ENCODE data around the gene KRT26. TPM values are rescaled to one million over a fixed set of nuclear protein-coding genes. Genes with fewer than 3 reads are reported as not detected.

The KRT26 gene
- total RNA-seq, 1 experiment from 2014 or later: not detected

DNA sequence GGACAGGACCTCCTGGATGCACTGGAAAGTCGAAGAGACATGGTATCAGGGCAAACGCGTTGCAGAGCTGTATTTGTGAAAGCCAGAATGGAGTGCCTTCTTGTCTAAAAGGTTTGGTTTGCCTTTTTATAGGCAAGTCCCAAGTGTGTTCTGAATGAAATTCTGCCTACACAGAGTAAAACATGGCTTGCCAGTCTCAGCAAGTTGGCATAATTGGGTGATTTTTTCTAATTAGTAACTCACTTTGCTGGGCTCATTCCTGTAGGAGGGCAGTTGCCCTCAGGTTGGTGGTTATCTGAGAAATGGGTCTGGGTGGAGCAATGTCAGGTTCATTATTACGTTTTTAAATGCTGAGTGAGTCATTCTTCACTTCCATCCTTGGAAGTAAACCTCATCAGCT lies 16.8 kb downstream of the KRT26 start, which contains the start of gene KRT25:
TSS of gene KRT25 (minus strand) at position 101 of the 400 bp plus-strand sequence. CDS start at position 41, 60 bp downstream.
- Histone ChIP-seq H4K5ac (ENCODE audit: insufficient read length, low read depth, low read length) (no peak within 1 kb of the TSS), H3K9ac (ENCODE audit: extremely low read depth, insufficient read length, low read length) (no peak within 1 kb of the TSS), H3K18ac (ENCODE audit: insufficient read length, low read depth, low read length) (no peak within 1 kb of the TSS), H3K4me2 (ENCODE audit: insufficient read depth, insufficient read length, low read length) (no peak within 1 kb of the TSS), H2BK5ac (ENCODE audit: insufficient read length, low read length) (no peak within 1 kb of the TSS), H4K91ac (ENCODE audit: insufficient read length, low read depth, low read length) (no peak within 1 kb of the TSS), H3K27ac (ENCODE audit: insufficient read length, low read depth, low read length) (no peak within 1 kb of the TSS), H3K79me1 (ENCODE audit: insufficient read depth, low read depth, low read length, poor library complexity, severe bottlenecking) (no peaks in the 10 kb centered on the region), H2AFZ (ENCODE audit: low read length) (no peak within 1 kb of the TSS), H4K8ac (replicated peaks; ENCODE audit: insufficient read length, low read depth, low read length) (no peak within 1 kb of the TSS), H3K23ac (ENCODE audit: insufficient read length, low read depth, low read length) (no peak within 1 kb of the TSS), H3K56ac (ENCODE audit: insufficient read length, low read depth, low read length) (no peak within 1 kb of the TSS), H2AK5ac (ENCODE audit: insufficient read length, low read length) (no peak within 1 kb of the TSS), H2BK12ac (ENCODE audit: insufficient read length, low read depth, low read length) (no peak within 1 kb of the TSS), H2BK15ac (ENCODE audit: low read depth, low read length) (no peak within 1 kb of the TSS), H3K9me3 (ENCODE audit: control insufficient read depth, low read depth, low read length) (no peaks in the 10 kb centered on the region), H3K79me2 (ENCODE audit: insufficient read depth, low read length) (no peaks in the 10 kb centered on the region), H3T11ph (ENCODE audit: low read length) (no peak within 1 kb of the TSS), H2BK120ac (ENCODE audit: low read depth, low read length, poor library complexity, severe bottlenecking) (no peak within 1 kb of the TSS), H3K23me2 (ENCODE audit: insufficient read length, low read depth, low read length, poor library complexity, severe bottlenecking) (no peaks in the 10 kb centered on the region), H4K20me1 (ENCODE audit: control insufficient read depth, insufficient read depth, insufficient read length) (no peaks in the 10 kb centered on the region), H3K4me1 (ENCODE audit: insufficient read depth, low read length) (no peaks in the 10 kb centered on the region), H3K14ac (ENCODE audit: insufficient read depth, low read length) (no peak within 1 kb of the TSS), H2BK20ac (ENCODE audit: low read depth, low read length, poor library complexity, severe bottlenecking) (no peak within 1 kb of the TSS), H3K27me3 (ENCODE audit: insufficient read depth, low read length) (no peaks in the 10 kb centered on the region), H3K4ac (ENCODE audit: low read depth, low read length) (no peak within 1 kb of the TSS)
- Mint-ChIP-seq H3K27me3 (ENCODE audit: low read depth) (peaks cover 17% of the 10 kb centered on the region), H3K27ac (no peak within 1 kb of the TSS), H3K4me3 (no peak within 1 kb of the TSS), H3K9me3 (peaks cover 7 to 9% of the 10 kb centered on the region in 2 experiments; a peak in 4 of 5 replicates), H3K36me3 (ENCODE audit: insufficient read depth in 1 of 3, low read depth in 3 of 3) (no peaks in the 10 kb centered on the region), H3K4me1 (no peaks in the 10 kb centered on the region; a peak in 1 of 4 replicates)
- WGBS (ENCODE audit: extremely low coverage, insufficient read length, low lambda C conversion rate): no CpG with 5 or more reads among the region's 4 CpGs
- DNase-seq: no peak
- TF ChIP-seq, protein P1, sequence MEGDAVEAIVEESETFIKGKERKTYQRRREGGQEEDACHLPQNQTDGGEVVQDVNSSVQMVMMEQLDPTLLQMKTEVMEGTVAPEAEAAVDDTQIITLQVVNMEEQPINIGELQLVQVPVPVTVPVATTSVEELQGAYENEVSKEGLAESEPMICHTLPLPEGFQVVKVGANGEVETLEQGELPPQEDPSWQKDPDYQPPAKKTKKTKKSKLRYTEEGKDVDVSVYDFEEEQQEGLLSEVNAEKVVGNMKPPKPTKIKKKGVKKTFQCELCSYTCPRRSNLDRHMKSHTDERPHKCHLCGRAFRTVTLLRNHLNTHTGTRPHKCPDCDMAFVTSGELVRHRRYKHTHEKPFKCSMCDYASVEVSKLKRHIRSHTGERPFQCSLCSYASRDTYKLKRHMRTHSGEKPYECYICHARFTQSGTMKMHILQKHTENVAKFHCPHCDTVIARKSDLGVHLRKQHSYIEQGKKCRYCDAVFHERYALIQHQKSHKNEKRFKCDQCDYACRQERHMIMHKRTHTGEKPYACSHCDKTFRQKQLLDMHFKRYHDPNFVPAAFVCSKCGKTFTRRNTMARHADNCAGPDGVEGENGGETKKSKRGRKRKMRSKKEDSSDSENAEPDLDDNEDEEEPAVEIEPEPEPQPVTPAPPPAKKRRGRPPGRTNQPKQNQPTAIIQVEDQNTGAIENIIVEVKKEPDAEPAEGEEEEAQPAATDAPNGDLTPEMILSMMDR (conservative IDR thresholded peaks at IDR 0.05): no peak
